ENCODE results near the gene SEPTIN11. TPM values are rescaled to one million over a fixed set of nuclear protein-coding genes. Genes with fewer than 3 reads are reported as not detected.

The SEPTIN11 gene
- total and polyA plus RNA-seq, 2 of the 8 experiments (the other 6 are each of a cell fraction or from before 2014, with no cell fraction given) = 32.2 to 110 TPM

DNA sequence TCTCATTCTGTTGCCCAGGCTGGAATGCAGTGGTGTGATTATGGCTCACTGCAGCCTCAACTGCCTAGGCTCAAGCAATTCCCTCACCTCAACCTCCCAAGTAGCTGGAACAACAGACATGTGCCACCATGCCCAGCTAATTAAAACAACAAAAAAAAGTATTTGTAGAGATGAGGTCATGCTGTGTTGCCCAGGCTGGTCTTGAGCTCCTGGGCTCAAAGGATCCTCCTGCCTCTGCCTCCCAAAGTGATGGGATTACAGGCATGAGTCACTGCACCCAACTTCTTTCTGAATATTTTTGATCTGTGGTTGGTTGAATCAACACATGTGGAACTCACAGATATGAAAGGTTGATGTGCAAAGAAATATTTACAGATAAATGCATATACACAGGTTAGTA is 18.5 kb upstream of the SEPTIN11 start:
- H4K8ac ChIP-seq (ENCODE audit: extremely low read depth, insufficient read depth, low read length) = no peak overlapping the region
- no peak overlapping the region for H4K91ac ChIP-seq (replicated peaks; ENCODE audit: insufficient read length, low read length)
- no peak overlapping the region for H2BK12ac ChIP-seq (ENCODE audit: low read depth, low read length)
- ChIA-PET POLR2A (ENCODE audit: partially characterized antibody) (no interaction called here), CTCF (ENCODE audit: partially characterized antibody) (no interaction called here)
- no peaks in the 10 kb centered on the region for H3K9me3 ChIP-seq (ENCODE audit: insufficient read depth in 2 of 2, low read depth in 1 of 2, low read length in 1 of 2)
- no peak overlapping the region for H2BK20ac ChIP-seq (ENCODE audit: low read length)
- H3K36me3 ChIP-seq (ENCODE audit: control insufficient read depth in 2 of 4, insufficient read depth in 4 of 4, low read length in 3 of 4) = no peaks in the 10 kb centered on the region
- H3K4me2 ChIP-seq (ENCODE audit: insufficient read depth in 1 of 2, low read depth in 2 of 2, low read length in 2 of 2) = no peak overlapping the region
- H3K18ac ChIP-seq (ENCODE audit: extremely low read depth, low read length) = no peak overlapping the region
- H2AK5ac ChIP-seq (ENCODE audit: low read depth, low read length) = no peak overlapping the region
- no peak overlapping the region for H2BK5ac ChIP-seq (ENCODE audit: low read depth, low read length)
- H2BK120ac ChIP-seq (replicated peaks; ENCODE audit: low read depth, low read length) = no peak overlapping the region
- FAIRE-seq = no peak
- no peaks in the 10 kb centered on the region for H3K4me1 ChIP-seq (replicated peaks in 1 of 4; ENCODE audit: control insufficient read depth in 3 of 4, insufficient read depth in 4 of 4, low read length in 3 of 4)
- no peak overlapping the region for H3K27ac ChIP-seq (ENCODE audit: low read depth, low read length)
- H4K20me1 ChIP-seq (replicated peaks in 1 of 2; ENCODE audit: control insufficient read depth in 1 of 2, insufficient read depth in 2 of 2, low read length in 2 of 2) = no peaks in the 10 kb centered on the region
- no peak overlapping the region for H3K4me3 ChIP-seq (ENCODE audit: extremely low read depth in 1 of 4, insufficient read depth in 2 of 4, low read depth in 3 of 4, low read length in 4 of 4)
- H3K79me2 ChIP-seq (ENCODE audit: control insufficient read depth in 1 of 2, insufficient read depth in 2 of 2, low read length in 2 of 2) = no peaks in the 10 kb centered on the region
- no peaks in the 10 kb centered on the region for H3K79me1 ChIP-seq (ENCODE audit: low read depth, low read length)
- H3K9ac ChIP-seq (replicated peaks in 1 of 4; ENCODE audit: extremely low read depth in 1 of 4, low read depth in 3 of 4, low read length in 3 of 4) = no peak overlapping the region
- H2BK15ac ChIP-seq (ENCODE audit: low read length) = no peak overlapping the region
- H2AFZ ChIP-seq (ENCODE audit: low read length) = no peak overlapping the region
- no peak overlapping the region for H3K23ac ChIP-seq (ENCODE audit: insufficient read length)
- no peak for DNase-seq (ENCODE audit: low read depth in 1 of 2, low spot score in 2 of 2)
- H3K23me2 ChIP-seq (ENCODE audit: low read depth, low read length) = no peaks in the 10 kb centered on the region
- no peak overlapping the region for H3K14ac ChIP-seq (ENCODE audit: insufficient read length)
- H3K56ac ChIP-seq (replicated peaks; ENCODE audit: insufficient read length, low read depth, low read length) = no peak overlapping the region
- H3K4ac ChIP-seq (replicated peaks; ENCODE audit: insufficient read length, low read depth, low read length) = no peak overlapping the region
- no peak overlapping the region for H4K5ac ChIP-seq (ENCODE audit: insufficient read length, low read depth, low read length)
- no peaks in the 10 kb centered on the region for H3K27me3 ChIP-seq (replicated peaks in 1 of 4; ENCODE audit: control insufficient read depth in 3 of 4, extremely low read depth in 1 of 4, insufficient read depth in 3 of 4, low read length in 3 of 4)
- no peak for TF ChIP-seq NANOG (IDR thresholded peaks at IDR 0.05; ENCODE audit: insufficient read depth, low read depth, low read length, poor library complexity, severe bottlenecking)
- no peak for TF ChIP-seq KDM1A (IDR thresholded peaks at IDR 0.05; ENCODE audit: borderline replicate concordance, low read length)
- no peak for TF ChIP-seq NRF1 (IDR thresholded peaks at IDR 0.05; ENCODE audit: low read depth, low read length)
- no peak for TF ChIP-seq FOSL1 (IDR thresholded peaks at IDR 0.05; ENCODE audit: insufficient read depth, low read depth, low read length)
- no peak for TF ChIP-seq BRCA1 (IDR thresholded peaks at IDR 0.05; ENCODE audit: low read depth, low read length)
- TF ChIP-seq SIRT6 (IDR thresholded peaks at IDR 0.05; ENCODE audit: low read length) = no peak
- no peak for TF ChIP-seq POLR2AphosphoS5 (IDR thresholded peaks at IDR 0.05; ENCODE audit: low read depth, low read length)
